Measurements from ENCODE around the gene SSU72. TPM values are rescaled to one million over a fixed set of nuclear protein-coding genes. Genes with fewer than 3 reads are reported as not detected.

SSU72 gene
- total RNA-seq, 1 donor from 2014 or later: 118 TPM

GRCh38 chr1:1605034-1605591 lies 30.4 kb upstream of the SSU72 start:
- no peak for TF ChIP-seq CTCF (IDR thresholded peaks at IDR 0.05)
- ATAC-seq (ENCODE audit: low read depth): no peak
- CTCF ChIA-PET: no interaction called here
- Mint-ChIP-seq H3K9me3 (no peaks in the 10 kb centered on the region), H3K4me1 (peaks cover 30% of the 10 kb centered on the region), H3K36me3 (ENCODE audit: low read depth) (no peaks in the 10 kb centered on the region), H3K27ac (peak overlapping the region; percentile 24), H3K4me3 (no peak overlapping the region), H3K27me3 (no peaks in the 10 kb centered on the region)
- POLR2A ChIA-PET: interaction anchor here (0.5 kb wide), 1 partner anchor 7 kb away, joined by 3 read pairs; no protein-coding TSS in a partner anchor
- intact Hi-C loops (cut with micrococcal nuclease): no loop called here
- DNase-seq: no peak

- ChIA-PET CTCF (no interaction called here), POLR2A (interaction anchor here (0.5 to 2.3 kb wide), 2 partner anchors 8 to 11 kb away, joined by 3 to 19 read pairs; partner anchors contain the start of gene MIB2)
- Mint-ChIP-seq H3K4me3 (no peak overlapping the region), H3K36me3 (ENCODE audit: low read depth) (no peaks in the 10 kb centered on the region), H3K4me1 (peaks cover 30% of the 10 kb centered on the region), H3K27ac (no peak overlapping the region), H3K9me3 (no peaks in the 10 kb centered on the region), H3K27me3 (no peaks in the 10 kb centered on the region)
- ATAC-seq (ENCODE audit: low read depth) (no peak), DNase-seq (no peak)
- no peak for TF ChIP-seq CTCF (IDR thresholded peaks at IDR 0.05)
- intact Hi-C loops (cut with micrococcal nuclease): no loop called here
Observed at GRCh38 chr1:1604374-1605033, 29.8 kb upstream of the SSU72 start.

- H3K27ac Mint-ChIP-seq: no peak overlapping the region
- no peaks in the 10 kb centered on the region for H3K9me3 Mint-ChIP-seq
- H3K36me3 Mint-ChIP-seq (ENCODE audit: low read depth): no peaks in the 10 kb centered on the region
- CTCF ChIA-PET: no interaction called here
- POLR2A ChIA-PET: interaction anchor here (0.8 to 2.3 kb wide), 2 partner anchors 12 to 30 kb away, joined by 3 to 19 read pairs; partner anchors contain the start of gene MIB2
- H3K27me3 Mint-ChIP-seq: peaks cover 3% of the 10 kb centered on the region
- no peak for TF ChIP-seq CTCF (IDR thresholded peaks at IDR 0.05)
- ATAC-seq (ENCODE audit: low read depth): no peak
- no peak overlapping the region for H3K4me3 Mint-ChIP-seq
- DNase-seq: no peak
- intact Hi-C loops (cut with micrococcal nuclease): no loop called here
- peaks cover 32% of the 10 kb centered on the region for H3K4me1 Mint-ChIP-seq
Observed at GRCh38 chr1:1603671-1604373, 29.2 kb upstream of the SSU72 start.

GRCh38 chr1:1602968-1603506 lies 28.4 kb upstream of the SSU72 start:
- H3K4me3 Mint-ChIP-seq: no peak overlapping the region
- CTCF ChIA-PET: interaction anchor here (0.8 kb wide), 1 partner anchor 303 kb away, joined by 3 read pairs; no protein-coding TSS in a partner anchor
- intact Hi-C loops (cut with micrococcal nuclease): no loop called here
- H3K9me3 Mint-ChIP-seq: no peaks in the 10 kb centered on the region
- ATAC-seq (ENCODE audit: low read depth): no peak
- POLR2A ChIA-PET: interaction anchor here (0.8 to 2.3 kb wide), 2 partner anchors 12 to 29 kb away, joined by 3 to 19 read pairs; partner anchors contain the start of gene MIB2
- no peaks in the 10 kb centered on the region for H3K36me3 Mint-ChIP-seq (ENCODE audit: low read depth)
- no peak for TF ChIP-seq CTCF (IDR thresholded peaks at IDR 0.05)
- H3K27me3 Mint-ChIP-seq: peaks cover 6% of the 10 kb centered on the region
- peaks cover 35% of the 10 kb centered on the region for H3K4me1 Mint-ChIP-seq
- H3K27ac Mint-ChIP-seq: no peak overlapping the region
- no peak for DNase-seq
